Ishikawa (cell line): ENCODE results near the gene ESCO1.

Source experiments
- CEBPB ChIP-seq: IDR thresholded peaks from 2 replicates; pipeline ENCODE4 v1.6.1; 2012
- CREB1 ChIP-seq: IDR thresholded peaks from 2 replicates; pipeline ENCODE4 v1.6.1; 2012; ENCODE audit warnings: low read depth
- EGR1 ChIP-seq: IDR thresholded peaks from 2 replicates; pipeline ENCODE4 v1.6.1; 2012
- EP300 ChIP-seq: IDR thresholded peaks from 2 replicates; pipeline ENCODE4 v1.6.1; 2012; ENCODE audit warnings: borderline replicate concordance
- FOXM1 ChIP-seq: IDR thresholded peaks from 2 replicates; pipeline ENCODE4 v1.6.1; 2012; ENCODE audit warnings: low read depth, borderline replicate concordance
- MAX ChIP-seq: IDR thresholded peaks from 2 replicates; pipeline ENCODE4 v1.6.1; 2012
- NFIC ChIP-seq: IDR thresholded peaks from 2 replicates; pipeline ENCODE4 v1.6.1; 2012
- RAD21 ChIP-seq: IDR thresholded peaks from 2 replicates; pipeline ENCODE4 v1.6.1; 2012; ENCODE audit warnings: low read depth
- REST ChIP-seq: IDR thresholded peaks from 2 replicates; pipeline ENCODE4 v1.6.1; 2012; ENCODE audit warnings: low read depth, mild to moderate bottlenecking
- TAF1 ChIP-seq: IDR thresholded peaks from 2 replicates; pipeline ENCODE4 v1.6.1; 2012; ENCODE audit warnings: low read depth, mild to moderate bottlenecking
- TCF12 ChIP-seq: IDR thresholded peaks from 2 replicates; pipeline ENCODE4 v1.6.1; 2012; ENCODE audit warnings: low read depth
- TEAD4 ChIP-seq: IDR thresholded peaks from 2 replicates; pipeline ENCODE4 v1.6.1; 2012
- USF1 ChIP-seq: IDR thresholded peaks from 2 replicates; pipeline ENCODE4 v1.6.1; 2012
- YY1 ChIP-seq: IDR thresholded peaks from 2 replicates; pipeline ENCODE4 v1.6.1; 2012; ENCODE audit warnings: low read depth
- ZBTB7A ChIP-seq: IDR thresholded peaks from 2 replicates; pipeline ENCODE4 v1.6.1; 2012; ENCODE audit warnings: low read depth

ESCO1 gene

GRCh38 chr18:21604671-21605070 is 4.2 kb upstream of the ESCO1 start:
- TF ChIP-seq USF1, result no peak
- no peak for TF ChIP-seq CEBPB
- no peak for TF ChIP-seq CREB1
- no peak for TF ChIP-seq NFIC

GRCh38 chr18:21602299-21602587 is 1.7 kb upstream of the ESCO1 start:
- TF ChIP-seq NFIC (no peak), REST (no peak), CREB1 (no peak), MAX (no peak), USF1 (no peak)

- TF ChIP-seq YY1 (peak; percentile 76), TCF12 (peak; percentile 6; the same call in 1 of the 2 replicates), MAX (peak; percentile 59), TEAD4 (no peak), ZBTB7A (peak; percentile 61; the same call in 1 of the 2 replicates), EP300 (no peak), USF1 (0 out of 2 replicates have a peak, but pooled peaks have one; percentile 3), CREB1 (no peak), NFIC (0 out of 2 replicates have a peak, but pooled peaks have one; percentile 8)
Measured at GRCh38 chr18:21599585-21600525, 649 bp downstream of the ESCO1 start.

GRCh38 chr18:21598726-21599584 is 1.5 kb downstream of the ESCO1 start:
- TF ChIP-seq FOXM1 (no peak), ZBTB7A (no peak), TCF12 (no peak), TAF1 (no peak), TEAD4 (no peak), MAX (no peak), USF1 (no peak), EGR1 (no peak), EP300 (no peak), CREB1 (no peak)

- TF ChIP-seq YY1 (no peak), CREB1 (no peak), EGR1 (no peak), REST (no peak), CEBPB (no peak), TAF1 (no peak), MAX (no peak), RAD21 (no peak), TEAD4 (no peak), FOXM1 (no peak), EP300 (no peak), ZBTB7A (no peak), USF1 (no peak), NFIC (no peak), TCF12 (no peak)
Measured at GRCh38 chr18:21597620-21598019, 2.9 kb downstream of the ESCO1 start.
